Occipital lobe (tissue), 2 donors: ENCODE results near the gene RBM25. TPM values are rescaled to one million over a fixed set of nuclear protein-coding genes. Genes with fewer than 3 reads are reported as not detected.

Experiments used
- DNase-seq: peaks from one replicate; lab custom pipeline; 2025; lab: John Stamatoyannopoulos, UW
- total RNA-seq: library from RNA; depleted of rRNA; stranded (reverse); fragments of >200 nt; gene quantifications from one replicate; pipeline ENCODE4 v1.2.3, GENCODE V29; 2014

The RBM25 gene
- total RNA-seq, 1 donor from 2014 or later, result 62.1 TPM

GRCh38 chr14:73102806-73103497 is 44.6 kb downstream of the RBM25 start:
- DNase-seq, result no peak

- no peak for DNase-seq
These were observed 46.7 kb downstream of the RBM25 start for GRCh38 chr14:73105050-73105449.

DNA sequence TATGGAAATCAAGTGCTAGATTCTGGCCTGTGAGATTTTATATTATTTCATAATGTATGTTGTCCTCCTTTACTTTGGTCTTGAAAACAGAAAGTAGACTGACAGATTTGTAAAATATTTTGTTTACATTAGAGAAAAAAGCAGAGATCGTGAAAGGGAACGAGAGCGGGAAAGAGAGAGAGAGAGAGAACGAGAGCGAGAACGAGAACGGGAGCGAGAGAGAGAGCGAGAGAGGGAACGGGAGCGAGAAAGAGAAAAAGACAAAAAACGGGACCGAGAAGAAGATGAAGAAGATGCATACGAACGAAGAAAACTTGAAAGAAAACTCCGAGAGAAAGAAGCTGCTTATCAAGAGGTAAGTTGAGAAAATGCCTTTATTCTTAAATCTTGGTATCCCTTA is 47.4 kb downstream of the RBM25 start:
- no peak for DNase-seq

DNA sequence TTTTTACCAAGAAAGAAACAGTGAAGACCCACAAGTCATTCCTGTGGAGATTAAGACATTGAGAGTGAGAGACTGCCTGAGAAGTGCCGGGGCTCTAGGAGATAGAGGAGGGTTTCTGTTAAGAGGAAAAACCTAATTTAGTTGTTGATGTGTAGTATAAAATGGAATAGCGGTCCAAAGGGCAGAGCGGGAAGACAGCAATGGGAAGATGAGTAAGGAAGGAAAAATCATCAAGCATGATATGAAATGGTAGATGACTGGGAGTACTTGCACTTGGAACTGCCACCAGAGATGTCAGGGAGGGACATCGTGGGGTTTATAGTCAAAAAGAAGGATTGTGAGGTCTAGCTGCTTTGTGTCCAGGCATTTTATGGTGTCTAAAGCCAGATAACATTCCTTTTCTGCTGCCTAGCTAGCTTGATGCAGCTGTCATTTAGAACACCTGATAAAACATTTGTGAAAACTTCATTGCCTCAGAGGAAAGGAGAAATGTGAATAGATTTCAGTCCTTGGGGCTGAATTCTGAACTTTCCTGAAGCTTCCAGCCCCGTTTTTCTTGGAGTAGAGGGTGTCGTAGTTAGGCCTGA is 57.8 kb downstream of the RBM25 start:
- DNase-seq, result no peak

DNA sequence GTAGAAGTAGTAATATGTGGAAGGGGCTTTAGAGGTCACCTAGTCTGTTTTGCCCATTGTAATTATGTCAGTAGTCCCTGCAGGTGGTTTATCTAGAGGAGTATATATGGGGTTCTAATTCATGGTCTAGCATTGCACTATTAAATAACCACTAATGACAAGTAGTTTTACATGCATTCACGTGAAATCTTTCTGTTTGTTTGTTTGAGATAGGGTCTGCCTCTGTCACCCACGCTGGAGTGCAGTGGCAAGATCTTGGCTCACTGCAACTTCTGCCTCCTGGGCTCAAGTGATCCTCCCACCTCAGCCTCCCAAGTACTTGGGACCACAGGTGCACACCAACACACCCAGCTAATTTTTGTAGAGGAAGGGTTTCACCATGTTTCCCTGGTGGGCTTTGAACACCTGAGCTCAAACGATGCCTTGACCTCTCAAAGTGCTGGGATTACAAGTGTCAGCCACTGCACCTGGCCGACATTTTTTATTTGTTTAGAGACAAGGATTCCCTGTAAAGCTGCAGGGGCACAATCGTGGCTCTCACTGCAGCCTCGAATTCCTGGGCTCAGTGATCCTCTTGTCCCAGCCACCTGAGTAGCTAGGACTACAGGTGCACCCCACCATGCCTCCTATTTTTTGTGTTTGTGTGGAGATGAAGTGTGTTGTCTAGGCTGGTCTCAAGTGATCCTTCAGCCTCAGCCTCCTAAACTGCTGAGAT is 66.0 kb downstream of the RBM25 start:
- no peak for DNase-seq

DNA sequence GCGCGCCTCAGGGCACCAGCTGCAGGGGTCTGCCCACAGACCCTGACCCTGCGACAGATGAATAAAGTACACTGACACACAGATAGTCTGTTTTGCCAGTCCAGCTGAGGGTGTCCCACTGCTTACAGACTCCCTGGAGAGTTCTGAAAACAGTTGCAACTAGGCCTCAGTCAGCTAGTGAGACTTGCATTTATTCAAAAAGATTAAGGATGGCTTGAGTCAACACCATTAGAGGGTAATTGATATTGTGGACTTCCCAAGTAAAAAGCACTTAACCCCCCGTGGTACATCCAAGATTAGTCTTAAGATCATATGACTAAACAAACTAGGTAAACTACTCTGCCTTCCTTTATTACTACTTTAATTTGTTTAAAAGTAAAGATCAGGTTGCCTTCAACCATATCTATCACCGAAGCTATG is 66.8 kb downstream of the RBM25 start:
- DNase-seq, result no peak

- DNase-seq, result no peak
These were observed 67.4 kb downstream of the RBM25 start for GRCh38 chr14:73125746-73126145.

- DNase-seq, result no peak
These were observed 75.5 kb downstream of the RBM25 start for GRCh38 chr14:73133795-73134194.

DNA sequence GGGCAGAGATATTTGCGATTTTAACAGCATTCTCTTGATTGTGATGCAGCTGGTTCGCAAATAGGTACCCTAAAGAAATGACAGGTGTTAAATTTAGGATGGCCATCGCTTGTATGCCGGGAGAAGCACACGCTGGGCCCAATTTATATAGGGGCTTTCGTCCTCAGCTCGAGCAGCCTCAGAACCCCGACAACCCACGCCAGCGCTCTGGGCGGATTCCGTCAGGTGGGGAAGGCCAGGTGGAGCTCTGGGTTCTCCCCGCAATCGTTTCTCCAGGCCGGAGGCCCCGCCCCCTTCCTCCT is 77.7 kb downstream of the RBM25 start:
- DNase-seq, result no peak

GRCh38 chr14:73136387-73137225 is 78.3 kb downstream of the RBM25 start, which contains the start of gene PSEN1:
PSEN1 (plus strand) TSS chr14:73136507; CDS start chr14:73148020, 11,513 bp downstream.
- DNase-seq, result peak; percentile 95

DNA sequence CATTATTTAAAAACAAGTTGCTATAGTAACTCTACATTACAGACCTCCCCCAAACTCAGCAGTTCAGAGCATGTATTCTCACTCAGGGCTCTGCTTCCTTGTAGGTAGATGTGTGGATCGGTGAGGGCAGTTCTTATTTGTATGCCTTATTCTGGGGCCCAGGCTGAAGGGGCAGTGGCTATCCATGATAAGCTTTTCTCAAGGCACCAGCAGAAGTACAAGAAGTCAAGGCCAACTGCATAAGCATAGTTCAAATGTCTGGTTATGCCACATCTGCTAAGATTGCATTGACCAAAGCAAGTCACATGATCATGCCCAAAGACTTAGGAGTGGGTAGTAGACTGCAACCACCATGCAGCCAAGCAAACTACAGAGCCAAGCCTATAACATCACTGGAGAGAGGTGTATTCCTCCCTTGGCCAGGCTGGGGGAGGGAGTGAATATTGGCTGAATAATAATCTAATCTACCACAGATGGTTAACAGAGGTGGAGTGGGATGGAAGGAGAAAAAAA is 82.5 kb downstream of the RBM25 start:
- no peak for DNase-seq

DNA sequence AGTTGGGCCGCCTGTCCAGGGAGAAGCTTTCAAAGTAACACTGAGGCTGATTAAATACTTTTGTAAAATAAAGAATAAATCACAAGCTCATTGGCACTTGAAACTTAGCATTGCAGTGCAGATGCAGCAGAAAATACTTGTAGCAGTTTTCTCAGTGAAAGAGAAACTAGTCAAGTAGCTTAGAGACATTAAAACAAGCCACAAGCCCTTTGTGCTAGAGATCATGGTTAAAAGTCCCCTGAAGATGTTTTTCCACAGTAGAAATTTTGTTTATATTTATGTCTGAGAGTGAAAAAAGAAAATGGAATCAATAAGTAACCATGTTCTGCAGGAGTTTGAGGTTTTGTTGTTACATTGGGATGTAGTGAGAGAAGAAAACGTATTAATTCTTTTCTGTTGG is 83.9 kb downstream of the RBM25 start:
- DNase-seq, result no peak

DNA sequence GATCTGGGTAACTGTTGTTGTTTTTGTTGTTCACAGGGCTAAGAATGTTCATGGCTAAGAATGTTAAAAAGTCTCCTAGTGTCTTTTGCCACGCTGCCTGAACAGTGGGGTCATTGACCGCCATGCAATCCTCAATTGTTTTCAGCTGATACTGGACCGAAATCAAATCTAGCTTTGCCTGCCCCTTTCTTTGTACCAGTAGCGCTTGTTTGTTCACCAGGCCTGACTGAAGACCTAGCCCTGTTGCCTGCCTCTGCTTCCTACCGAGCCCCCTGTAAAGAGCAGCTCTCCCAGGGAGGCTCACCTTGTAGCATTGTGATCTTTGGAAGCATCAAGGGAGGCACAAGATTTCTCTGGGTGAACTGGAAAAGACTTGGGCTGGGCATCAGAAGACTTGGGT is 84.7 kb downstream of the RBM25 start:
- DNase-seq, result peak; percentile 44

DNA sequence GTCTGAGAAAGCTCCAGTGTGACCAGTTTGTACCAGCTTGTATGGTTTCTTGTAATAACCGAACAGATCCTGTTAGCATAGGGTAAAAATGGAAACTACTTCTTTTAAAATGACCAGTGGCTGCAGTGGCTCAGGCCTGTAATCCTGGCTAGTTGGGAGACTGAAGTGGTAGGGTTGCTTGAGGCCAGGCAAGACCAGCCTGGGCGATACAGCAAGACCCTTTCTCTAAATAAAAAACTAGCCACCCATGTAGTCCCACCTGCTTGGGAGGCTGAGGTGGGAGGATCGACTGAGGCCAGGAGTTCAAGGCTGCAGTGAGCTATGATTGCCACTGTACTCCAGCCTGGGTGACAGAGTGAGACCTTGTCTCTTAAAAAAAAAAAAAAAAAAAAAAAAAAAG is 85.3 kb downstream of the RBM25 start:
- no peak for DNase-seq

GRCh38 chr14:73145371-73145770 is 87.0 kb downstream of the RBM25 start:
- DNase-seq, result no peak

GRCh38 chr14:73146111-73146510 is 87.8 kb downstream of the RBM25 start:
- DNase-seq, result no peak

DNA sequence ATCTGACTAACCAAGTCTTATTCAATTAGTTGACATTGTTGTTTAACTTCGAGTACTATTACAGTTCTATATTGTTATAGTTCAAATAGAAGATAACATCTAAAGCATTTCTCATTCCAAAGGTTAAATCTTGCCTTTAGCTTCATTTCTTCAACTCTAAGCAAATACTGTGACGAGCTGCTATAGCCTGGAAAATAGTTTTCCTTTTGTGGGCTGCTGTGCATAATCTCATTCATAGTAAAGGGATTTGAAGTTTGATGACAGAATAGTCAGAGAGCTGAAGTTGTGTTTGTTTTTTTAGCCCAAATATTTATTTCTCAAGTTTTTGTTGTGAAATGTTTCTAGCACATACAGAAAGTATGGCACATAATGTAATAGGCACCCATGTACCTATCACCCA is 91.4 kb downstream of the RBM25 start:
- DNase-seq, result no peak

DNA sequence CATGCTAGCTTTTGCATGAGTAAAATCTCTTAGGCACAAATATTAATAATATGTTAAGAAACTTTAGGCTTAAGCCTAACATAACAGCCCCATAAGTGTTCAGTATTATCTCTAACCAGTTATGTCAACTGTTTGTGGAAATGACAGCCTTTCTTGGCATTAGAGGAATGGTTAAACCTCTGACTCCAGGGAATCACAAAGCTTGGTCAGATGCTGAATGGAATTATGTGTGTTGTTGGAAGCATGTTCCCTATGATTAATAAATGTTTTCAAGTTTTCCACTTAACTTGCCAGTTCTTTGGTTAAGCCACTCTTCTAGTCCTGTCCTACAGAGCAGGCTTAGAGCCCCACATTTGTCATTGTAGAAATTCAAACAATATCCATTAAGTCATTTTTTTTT is 94.9 kb downstream of the RBM25 start:
- DNase-seq, result no peak

DNA sequence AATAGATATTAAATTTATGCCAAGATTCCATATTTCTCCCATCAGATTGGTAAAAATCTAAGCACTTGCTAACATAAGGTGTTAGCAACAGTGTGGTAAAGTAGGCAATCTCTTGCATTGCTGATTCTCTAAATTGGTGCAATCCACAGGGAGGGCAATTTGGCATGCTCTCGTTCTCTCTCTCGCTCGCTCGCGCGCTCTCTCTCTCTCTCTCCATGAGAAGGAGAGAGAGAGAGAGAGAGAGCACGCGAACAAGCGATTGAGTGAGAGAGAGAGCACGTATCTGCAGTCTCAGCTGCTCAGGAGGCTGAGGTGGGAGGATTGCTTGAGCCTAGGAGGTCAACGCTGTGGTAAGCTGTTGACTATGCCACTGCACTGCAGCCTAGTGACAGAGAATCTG is 103.9 kb downstream of the RBM25 start:
- no peak for DNase-seq

- DNase-seq, result no peak
These were observed 108.1 kb downstream of the RBM25 start for GRCh38 chr14:73166399-73166798.

DNA sequence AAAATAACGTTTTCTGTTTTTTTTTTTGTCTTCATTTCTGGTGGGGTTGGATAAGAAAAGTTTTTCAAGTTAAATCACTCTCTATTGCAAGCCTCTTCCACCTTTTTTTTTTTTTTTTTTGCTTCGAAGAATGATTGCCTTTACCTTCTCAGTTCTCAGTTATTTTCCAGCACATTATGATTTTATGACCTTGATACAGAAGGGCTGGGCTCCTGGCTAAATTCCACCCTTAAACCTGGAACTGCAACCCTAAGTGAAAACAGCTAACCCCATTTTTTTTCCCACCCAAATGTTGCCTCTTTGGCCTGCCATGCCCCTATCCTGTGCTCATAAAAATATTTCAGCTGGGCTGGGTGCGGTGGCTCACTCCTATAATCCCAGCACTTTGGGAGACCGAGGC is 109.4 kb downstream of the RBM25 start:
- no peak for DNase-seq

- peak; percentile 13 for DNase-seq
These were observed 109.9 kb downstream of the RBM25 start for GRCh38 chr14:73168274-73168673.
